ENCODE data around the gene RAB3IL1. TPM values are rescaled to one million over a fixed set of nuclear protein-coding genes. Genes with fewer than 3 reads are reported as not detected.
"Not testable (repeated sequence)": the region's sequence is repeated elsewhere in the genome, so short reads cannot be mapped to it uniquely, and the experiment has no call there.

Gene RAB3IL1
- total and polyA plus RNA-seq, 9 of the 15 experiments (the other 6 are each of a cell fraction or from before 2014, with no cell fraction given): 0.15 to 42.6 (median 15.5) TPM

- TF ChIP-seq, protein P1, sequence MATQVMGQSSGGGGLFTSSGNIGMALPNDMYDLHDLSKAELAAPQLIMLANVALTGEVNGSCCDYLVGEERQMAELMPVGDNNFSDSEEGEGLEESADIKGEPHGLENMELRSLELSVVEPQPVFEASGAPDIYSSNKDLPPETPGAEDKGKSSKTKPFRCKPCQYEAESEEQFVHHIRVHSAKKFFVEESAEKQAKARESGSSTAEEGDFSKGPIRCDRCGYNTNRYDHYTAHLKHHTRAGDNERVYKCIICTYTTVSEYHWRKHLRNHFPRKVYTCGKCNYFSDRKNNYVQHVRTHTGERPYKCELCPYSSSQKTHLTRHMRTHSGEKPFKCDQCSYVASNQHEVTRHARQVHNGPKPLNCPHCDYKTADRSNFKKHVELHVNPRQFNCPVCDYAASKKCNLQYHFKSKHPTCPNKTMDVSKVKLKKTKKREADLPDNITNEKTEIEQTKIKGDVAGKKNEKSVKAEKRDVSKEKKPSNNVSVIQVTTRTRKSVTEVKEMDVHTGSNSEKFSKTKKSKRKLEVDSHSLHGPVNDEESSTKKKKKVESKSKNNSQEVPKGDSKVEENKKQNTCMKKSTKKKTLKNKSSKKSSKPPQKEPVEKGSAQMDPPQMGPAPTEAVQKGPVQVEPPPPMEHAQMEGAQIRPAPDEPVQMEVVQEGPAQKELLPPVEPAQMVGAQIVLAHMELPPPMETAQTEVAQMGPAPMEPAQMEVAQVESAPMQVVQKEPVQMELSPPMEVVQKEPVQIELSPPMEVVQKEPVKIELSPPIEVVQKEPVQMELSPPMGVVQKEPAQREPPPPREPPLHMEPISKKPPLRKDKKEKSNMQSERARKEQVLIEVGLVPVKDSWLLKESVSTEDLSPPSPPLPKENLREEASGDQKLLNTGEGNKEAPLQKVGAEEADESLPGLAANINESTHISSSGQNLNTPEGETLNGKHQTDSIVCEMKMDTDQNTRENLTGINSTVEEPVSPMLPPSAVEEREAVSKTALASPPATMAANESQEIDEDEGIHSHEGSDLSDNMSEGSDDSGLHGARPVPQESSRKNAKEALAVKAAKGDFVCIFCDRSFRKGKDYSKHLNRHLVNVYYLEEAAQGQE (IDR thresholded peaks at IDR 0.05; ENCODE audit: borderline replicate concordance): peak; percentile 69
- TF ChIP-seq, protein P1 (CRISPR knock-in tag; IDR thresholded peaks at IDR 0.05; ENCODE audit: low read depth): not testable (repeated sequence)
- TF ChIP-seq HMBOX1 (IDR thresholded peaks at IDR 0.05): 0 out of 2 replicates have a peak, but pooled peaks have one; percentile 34
Observed at GRCh38 chr11:61964666-61965271, 47.4 kb upstream of the RAB3IL1 start (continued).

Data from K562 (cell line).